ENCODE measurements around the gene ACOX1.

Gene ACOX1

DNA sequence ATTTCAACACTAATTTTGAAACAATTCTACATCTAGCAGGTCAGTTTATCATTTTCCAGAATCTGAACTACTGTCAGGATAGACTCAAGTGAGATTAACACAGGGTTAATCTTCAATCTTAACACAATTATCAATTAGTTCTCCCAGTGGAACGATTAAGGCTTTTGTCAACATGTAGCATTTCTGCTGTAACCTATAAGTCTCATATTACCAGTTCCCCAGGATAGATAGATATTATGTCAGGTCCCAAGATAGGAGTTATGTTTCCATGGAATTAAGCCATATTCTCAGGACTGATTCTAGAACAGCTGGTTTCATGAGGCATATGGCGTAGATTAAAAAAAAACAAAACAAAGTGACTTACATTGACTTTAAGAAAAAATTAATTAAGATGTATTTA lies 33.8 kb downstream of the ACOX1 start:
- peaks cover 69% of the 10 kb centered on the region for H3K36me3 Mint-ChIP-seq (ENCODE audit: low read depth)
- peaks cover 13% of the 10 kb centered on the region for H3K4me1 Mint-ChIP-seq (ENCODE audit: low read depth)
- no peak overlapping the region for H3K27ac Mint-ChIP-seq
- no peaks in the 10 kb centered on the region for H3K9me3 Mint-ChIP-seq
- no peak overlapping the region for H3K4me3 Mint-ChIP-seq
- no peaks in the 10 kb centered on the region for H3K27me3 Mint-ChIP-seq
- intact Hi-C loops (cut with micrococcal nuclease), result no loop called here

DNA sequence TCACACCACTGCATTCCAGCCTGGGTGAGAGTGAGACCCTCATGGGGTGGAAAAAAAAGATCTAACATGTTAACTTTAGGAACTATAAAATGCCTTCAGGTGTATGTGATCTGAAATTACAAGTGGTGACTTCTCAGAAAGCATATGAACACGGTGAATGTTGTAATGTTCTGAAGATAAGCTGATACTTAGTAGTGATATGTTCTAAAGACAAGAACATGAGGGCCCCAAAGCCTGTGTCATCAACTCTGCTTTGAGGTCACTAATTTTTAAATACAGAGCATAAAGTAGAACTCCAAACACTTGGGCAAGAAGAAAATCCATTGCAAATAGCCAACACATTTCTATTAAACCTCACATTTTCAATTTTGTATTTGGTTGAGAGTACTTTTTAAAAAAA lies 35.5 kb downstream of the ACOX1 start:
- no peaks in the 10 kb centered on the region for H3K9me3 Mint-ChIP-seq
- H3K4me3 Mint-ChIP-seq, result no peak overlapping the region
- peaks cover 16% of the 10 kb centered on the region for H3K4me1 Mint-ChIP-seq (ENCODE audit: low read depth)
- H3K27me3 Mint-ChIP-seq, result no peaks in the 10 kb centered on the region
- peaks cover 52% of the 10 kb centered on the region for H3K36me3 Mint-ChIP-seq (ENCODE audit: low read depth)
- intact Hi-C loops (cut with micrococcal nuclease), result no loop called here
- no peak overlapping the region for H3K27ac Mint-ChIP-seq

DNA sequence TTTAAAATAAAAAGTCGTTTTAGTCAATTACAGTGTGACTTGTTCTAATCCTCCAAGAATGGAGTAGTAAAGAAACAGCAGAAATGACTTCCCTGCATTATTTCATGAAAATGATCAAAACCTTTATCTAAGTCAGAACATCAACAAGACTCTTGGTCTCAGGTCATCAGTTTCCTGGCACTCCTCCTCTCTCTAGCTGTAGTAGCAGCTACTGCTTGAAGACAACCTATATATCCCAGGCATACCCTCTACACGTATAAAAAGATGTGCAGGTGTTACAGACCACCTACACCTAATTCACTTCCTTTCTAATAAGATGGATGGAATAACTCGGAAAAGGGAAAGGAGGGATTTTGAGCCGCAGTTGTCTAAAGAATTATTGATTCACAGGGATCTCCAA lies 36.5 kb downstream of the ACOX1 start:
- Mint-ChIP-seq H3K36me3 (ENCODE audit: low read depth) (peaks cover 42% of the 10 kb centered on the region), H3K4me3 (no peak overlapping the region), H3K4me1 (ENCODE audit: low read depth) (peaks cover 16% of the 10 kb centered on the region), H3K9me3 (no peaks in the 10 kb centered on the region), H3K27me3 (no peaks in the 10 kb centered on the region), H3K27ac (no peak overlapping the region)
- intact Hi-C loops (cut with micrococcal nuclease), result no loop called here

DNA sequence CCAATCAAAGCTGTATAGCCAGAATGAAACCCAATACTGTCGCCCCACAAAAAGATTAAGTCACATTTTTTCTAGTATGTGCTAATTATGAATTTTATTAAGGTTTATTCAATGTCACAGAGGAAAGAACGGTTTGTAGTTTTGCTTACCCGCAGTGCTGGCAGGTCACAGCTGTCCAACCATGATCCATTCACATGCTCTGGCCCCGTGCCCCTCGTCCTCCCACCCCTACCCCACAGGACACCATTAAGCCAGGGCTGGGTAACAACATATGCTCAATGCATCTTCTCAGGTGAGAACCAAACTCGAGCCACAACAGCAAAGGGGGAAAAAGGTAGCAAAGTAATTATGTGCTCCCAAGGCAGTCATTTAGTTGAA lies 37.5 kb downstream of the ACOX1 start:
- Mint-ChIP-seq H3K4me1 (ENCODE audit: low read depth) (peaks cover 16% of the 10 kb centered on the region), H3K27ac (peak overlapping the region; percentile 80), H3K9me3 (no peaks in the 10 kb centered on the region), H3K36me3 (ENCODE audit: low read depth) (peaks cover 31% of the 10 kb centered on the region), H3K27me3 (peaks cover 2% of the 10 kb centered on the region), H3K4me3 (peak overlapping the region; percentile 78)
- intact Hi-C loops (cut with micrococcal nuclease), result loop anchor here (1.0 kb wide), 2 partner anchors 36 to 38 kb away; partner anchors contain the start of genes ACOX1 and TEN1

DNA sequence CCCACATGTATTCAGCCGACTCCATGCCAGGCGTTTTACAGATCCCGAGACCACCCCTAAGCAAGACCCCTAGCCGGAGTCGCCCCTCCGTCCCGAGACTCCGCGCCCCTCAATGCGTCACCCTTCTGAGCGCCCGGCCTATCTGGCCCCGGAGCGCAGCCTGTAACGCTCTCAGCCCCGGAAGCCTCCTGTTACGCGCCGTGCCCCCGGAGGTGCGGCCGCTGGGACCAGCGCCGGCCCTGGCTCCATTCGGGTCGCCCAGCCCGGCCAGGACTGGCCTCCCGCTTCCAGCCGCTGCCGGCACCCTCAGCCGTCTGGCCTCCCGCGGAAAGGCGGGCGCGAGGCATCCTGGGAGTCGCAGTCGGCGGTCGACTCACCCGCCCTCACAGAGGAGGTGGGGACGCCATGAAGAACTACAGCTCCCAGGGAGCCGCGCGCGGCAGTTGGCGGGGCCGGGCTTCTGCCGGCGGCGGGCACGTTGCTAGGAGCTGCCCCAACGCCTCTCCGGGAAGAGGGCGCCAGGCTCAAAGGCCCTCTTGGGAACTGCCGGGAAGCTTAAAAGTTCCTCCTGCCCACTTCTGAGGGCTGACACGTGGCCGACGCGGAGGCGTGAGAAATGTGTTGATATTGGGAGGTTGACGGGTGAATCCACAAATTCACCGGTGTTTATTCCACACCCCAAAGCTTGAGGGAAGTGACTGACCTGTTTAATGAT lies 38.1 kb downstream of the ACOX1 start, which contains the start of gene FBF1:
TSS of gene FBF1 (minus strand) at position 316 of the 715 bp plus-strand sequence. CDS start 2,893 bp downstream, outside the sequence.
- H3K4me1 Mint-ChIP-seq (ENCODE audit: low read depth), result peaks cover 16% of the 10 kb centered on the region

DNA sequence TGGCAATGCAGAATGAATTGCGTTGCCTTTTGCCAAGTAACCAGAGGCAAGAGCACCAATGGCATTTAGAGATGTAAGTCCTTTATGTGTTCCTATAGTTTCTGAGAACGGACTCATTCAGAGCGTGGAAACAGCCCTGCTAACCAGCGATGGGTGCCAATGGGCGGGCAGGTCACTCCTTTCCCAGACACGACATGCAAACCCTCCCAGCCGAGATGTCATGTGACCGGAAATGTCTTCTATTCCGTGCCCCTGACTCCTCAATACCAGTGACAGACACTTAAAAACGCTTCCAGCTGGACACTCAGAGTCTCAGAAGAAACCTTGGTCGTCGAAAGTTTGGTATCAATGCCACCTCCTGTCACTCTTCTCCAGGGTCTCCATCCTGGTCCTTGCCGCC lies 41.3 kb downstream of the ACOX1 start:
- H3K9me3 Mint-ChIP-seq, result no peaks in the 10 kb centered on the region
- peaks cover 7% of the 10 kb centered on the region for H3K36me3 Mint-ChIP-seq (ENCODE audit: low read depth)
- H3K27me3 Mint-ChIP-seq, result peaks cover 2% of the 10 kb centered on the region
- intact Hi-C loops (cut with micrococcal nuclease), result no loop called here
- H3K4me1 Mint-ChIP-seq (ENCODE audit: low read depth), result peaks cover 16% of the 10 kb centered on the region
- no peak overlapping the region for H3K4me3 Mint-ChIP-seq
- H3K27ac Mint-ChIP-seq, result no peak overlapping the region

More for the DNA sequence above, 38.1 kb downstream of the ACOX1 start, which contains the start of gene FBF1:
- H3K9me3 Mint-ChIP-seq, result no peaks in the 10 kb centered on the region
- peak within 1 kb of the TSS; percentile 78 for H3K4me3 Mint-ChIP-seq
- intact Hi-C loops (cut with micrococcal nuclease), result loop anchor here (1.0 kb wide), 2 partner anchors 36 to 38 kb away; partner anchors contain the start of genes ACOX1 and TEN1
- H3K27me3 Mint-ChIP-seq, result peaks cover 2% of the 10 kb centered on the region
- H3K36me3 Mint-ChIP-seq (ENCODE audit: low read depth), result peaks cover 26% of the 10 kb centered on the region
- H3K27ac Mint-ChIP-seq, result peak within 1 kb of the TSS; percentile 80

DNA sequence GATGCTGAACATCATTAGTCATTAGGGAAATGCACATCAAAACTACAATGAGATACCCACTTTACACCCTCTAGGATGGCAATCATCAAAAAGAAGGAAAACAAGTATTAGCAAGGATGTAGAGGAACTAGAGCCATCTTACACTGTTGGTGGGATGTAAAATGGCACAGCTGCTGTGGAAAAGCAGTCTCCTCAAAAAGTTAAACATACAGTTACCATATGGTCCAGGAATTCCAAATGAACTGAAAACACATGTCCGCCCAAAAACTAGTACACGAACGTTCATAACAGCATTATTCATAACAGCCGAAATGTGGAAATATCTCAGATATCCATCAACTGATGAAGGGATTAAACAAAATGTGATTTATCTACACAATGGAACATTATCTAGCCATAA lies 45.2 kb downstream of the ACOX1 start:
- peaks cover 2% of the 10 kb centered on the region for H3K27me3 Mint-ChIP-seq
- no peaks in the 10 kb centered on the region for H3K4me1 Mint-ChIP-seq (ENCODE audit: low read depth)
- H3K4me3 Mint-ChIP-seq, result no peak overlapping the region
- no peaks in the 10 kb centered on the region for H3K36me3 Mint-ChIP-seq (ENCODE audit: low read depth)
- no peaks in the 10 kb centered on the region for H3K9me3 Mint-ChIP-seq
- no peak overlapping the region for H3K27ac Mint-ChIP-seq
- intact Hi-C loops (cut with micrococcal nuclease), result no loop called here

DNA sequence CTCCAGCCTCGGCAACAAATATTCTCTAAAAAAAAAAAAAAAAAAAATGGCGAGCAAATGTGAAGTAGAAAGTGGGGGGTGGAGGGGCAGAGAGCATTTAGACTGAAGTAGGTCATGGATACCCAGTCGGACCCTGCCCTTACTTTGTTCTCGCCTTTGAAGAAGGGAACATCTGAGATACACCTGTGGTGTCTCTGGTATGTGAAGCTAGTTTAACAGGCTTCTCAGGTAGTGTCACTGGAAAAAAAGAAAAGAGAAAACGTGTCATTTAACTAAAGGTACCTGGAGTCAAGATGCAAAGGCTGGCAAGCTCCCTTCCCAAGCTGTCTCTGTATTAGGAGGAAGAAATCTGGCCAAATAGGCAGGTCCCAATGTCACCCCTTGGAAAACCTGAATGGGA lies 46.1 kb downstream of the ACOX1 start:
- H3K27ac Mint-ChIP-seq, result no peak overlapping the region
- no peaks in the 10 kb centered on the region for H3K9me3 Mint-ChIP-seq
- H3K4me1 Mint-ChIP-seq (ENCODE audit: low read depth), result peaks cover under 1% of the 10 kb centered on the region
- H3K4me3 Mint-ChIP-seq, result no peak overlapping the region
- no peaks in the 10 kb centered on the region for H3K36me3 Mint-ChIP-seq (ENCODE audit: low read depth)
- peaks cover 2% of the 10 kb centered on the region for H3K27me3 Mint-ChIP-seq
- intact Hi-C loops (cut with micrococcal nuclease), result no loop called here

DNA sequence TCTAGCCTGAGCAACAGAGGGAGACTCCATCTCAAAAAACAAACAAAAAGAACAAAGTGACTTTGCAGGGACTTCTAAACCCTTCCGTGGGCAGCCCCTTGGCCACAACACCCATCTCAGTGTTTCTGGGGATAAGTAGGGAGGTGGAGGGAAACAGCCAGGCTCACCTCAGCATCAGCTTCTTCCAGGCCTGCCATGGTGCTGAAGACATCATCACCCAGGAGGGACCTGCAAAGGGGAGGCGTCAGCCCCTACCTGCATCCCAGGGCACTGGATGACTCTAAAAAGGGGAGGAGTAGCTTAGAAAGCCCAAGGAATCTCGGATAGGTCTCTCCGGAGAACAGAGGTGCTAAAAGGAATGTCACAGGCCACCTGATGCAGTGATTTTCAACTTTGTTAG lies 47.9 kb downstream of the ACOX1 start:
- no peaks in the 10 kb centered on the region for H3K9me3 Mint-ChIP-seq
- peaks cover 14% of the 10 kb centered on the region for H3K4me1 Mint-ChIP-seq (ENCODE audit: low read depth)
- no peaks in the 10 kb centered on the region for H3K27me3 Mint-ChIP-seq
- H3K36me3 Mint-ChIP-seq (ENCODE audit: low read depth), result no peaks in the 10 kb centered on the region
- no peak overlapping the region for H3K27ac Mint-ChIP-seq
- H3K4me3 Mint-ChIP-seq, result no peak overlapping the region
- intact Hi-C loops (cut with micrococcal nuclease), result no loop called here

DNA sequence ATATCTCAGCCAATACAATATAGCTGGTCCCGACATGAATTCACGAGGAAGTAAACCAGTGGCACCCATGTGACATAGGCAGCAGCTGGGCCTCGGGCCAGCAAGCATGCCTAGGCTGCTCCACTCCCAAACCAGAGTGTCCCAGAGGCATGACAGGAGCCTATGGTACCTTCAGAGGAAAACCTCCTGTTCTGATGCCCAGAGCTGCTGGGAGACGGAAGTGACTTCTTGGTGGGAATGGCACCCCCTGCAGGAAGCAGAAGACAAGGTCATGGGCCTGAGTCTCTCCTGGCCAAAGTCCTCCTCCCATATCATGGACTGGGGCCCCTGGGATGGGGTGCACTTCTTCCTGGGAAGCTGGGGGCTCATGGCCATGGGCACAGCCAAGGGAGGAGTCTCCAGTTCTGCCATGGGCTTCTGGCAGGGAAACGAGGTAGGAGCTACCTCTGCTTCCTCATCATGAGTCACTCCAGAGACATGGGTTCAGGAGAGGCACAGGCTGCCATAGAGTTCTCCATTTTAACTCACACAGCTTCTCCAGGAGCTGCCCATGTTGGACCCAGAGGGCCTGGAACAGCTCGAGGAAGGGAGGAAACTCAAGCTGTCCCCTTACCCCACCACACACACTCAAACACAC lies 51.6 kb downstream of the ACOX1 start:
- H3K4me1 Mint-ChIP-seq (ENCODE audit: low read depth), result peaks cover 14% of the 10 kb centered on the region
- H3K36me3 Mint-ChIP-seq (ENCODE audit: low read depth), result no peaks in the 10 kb centered on the region
- no peaks in the 10 kb centered on the region for H3K9me3 Mint-ChIP-seq
- H3K27ac Mint-ChIP-seq, result peak overlapping the region; percentile 30
- H3K27me3 Mint-ChIP-seq, result no peaks in the 10 kb centered on the region
- intact Hi-C loops (cut with micrococcal nuclease), result no loop called here
- no peak overlapping the region for H3K4me3 Mint-ChIP-seq

DNA sequence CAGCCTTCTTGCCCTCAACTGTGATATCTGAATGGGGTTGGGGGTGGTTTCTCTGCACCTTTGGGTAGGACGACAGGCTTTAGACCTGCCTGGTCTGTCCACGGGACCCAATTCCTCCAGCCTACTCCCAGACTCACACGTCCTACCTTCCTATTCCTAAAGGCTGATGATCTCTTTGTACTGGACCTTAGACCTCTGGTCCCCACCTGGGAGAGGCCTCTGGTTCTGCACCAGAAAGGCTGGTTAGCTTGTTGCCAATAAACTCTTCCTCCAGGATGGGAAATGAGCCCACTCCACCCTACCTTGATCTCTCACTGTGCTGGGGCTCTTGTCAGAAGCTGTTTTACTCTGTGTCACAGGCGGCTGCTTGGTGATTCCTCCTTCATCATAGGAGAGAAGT lies 52.5 kb downstream of the ACOX1 start:
- intact Hi-C loops (cut with micrococcal nuclease), result no loop called here
- Mint-ChIP-seq H3K4me1 (ENCODE audit: low read depth) (peaks cover 14% of the 10 kb centered on the region), H3K27ac (peak overlapping the region; percentile 30), H3K36me3 (ENCODE audit: low read depth) (no peaks in the 10 kb centered on the region), H3K27me3 (no peaks in the 10 kb centered on the region), H3K9me3 (no peaks in the 10 kb centered on the region), H3K4me3 (no peak overlapping the region)

DNA sequence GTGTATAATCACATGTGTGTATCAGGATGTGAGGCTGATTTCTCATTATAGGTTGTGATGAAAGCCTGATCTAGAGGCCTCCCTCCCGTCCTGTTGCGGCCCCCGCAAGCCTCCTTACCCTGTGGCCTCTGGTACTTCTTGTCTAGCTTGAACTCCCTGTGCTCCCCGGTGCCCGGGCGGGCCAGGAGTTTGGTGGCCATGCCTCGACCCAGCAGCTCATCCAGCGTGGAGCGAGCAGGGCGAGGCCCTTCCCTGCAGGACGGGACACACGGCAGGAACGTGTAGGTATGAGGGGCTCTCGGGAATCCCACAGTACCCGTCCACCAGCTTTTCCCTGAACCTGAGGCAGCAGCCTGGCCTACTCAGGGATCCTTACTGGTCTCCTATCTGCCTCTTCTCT lies 53.1 kb downstream of the ACOX1 start:
- no peaks in the 10 kb centered on the region for H3K9me3 Mint-ChIP-seq
- no peaks in the 10 kb centered on the region for H3K27me3 Mint-ChIP-seq
- no peak overlapping the region for H3K4me3 Mint-ChIP-seq
- H3K4me1 Mint-ChIP-seq (ENCODE audit: low read depth), result peaks cover 14% of the 10 kb centered on the region
- H3K27ac Mint-ChIP-seq, result no peak overlapping the region
- intact Hi-C loops (cut with micrococcal nuclease), result no loop called here
- H3K36me3 Mint-ChIP-seq (ENCODE audit: low read depth), result no peaks in the 10 kb centered on the region

DNA sequence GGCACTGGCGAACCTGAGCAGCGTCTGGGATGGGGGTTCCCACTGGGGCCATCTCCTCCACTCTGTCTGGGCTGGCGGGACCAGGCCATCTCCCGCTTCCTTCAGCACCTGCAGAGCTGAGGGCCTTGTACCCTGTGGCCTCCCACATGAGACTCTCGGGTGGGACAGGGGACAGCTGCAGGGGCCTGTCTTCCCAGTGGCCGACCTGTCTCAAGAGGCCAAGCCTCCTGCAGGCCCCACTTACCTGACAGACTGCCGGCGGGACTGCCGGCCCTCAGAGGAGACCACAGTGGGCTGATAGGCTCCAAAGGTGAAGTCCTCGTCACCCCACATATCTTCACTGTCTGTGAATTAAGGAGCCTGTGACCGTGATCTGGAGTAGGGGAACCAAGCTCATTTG lies 53.9 kb downstream of the ACOX1 start:
- H3K4me3 Mint-ChIP-seq, result no peak overlapping the region
- no peaks in the 10 kb centered on the region for H3K9me3 Mint-ChIP-seq
- H3K4me1 Mint-ChIP-seq (ENCODE audit: low read depth), result peaks cover 14% of the 10 kb centered on the region
- no peak overlapping the region for H3K27ac Mint-ChIP-seq
- no peaks in the 10 kb centered on the region for H3K36me3 Mint-ChIP-seq (ENCODE audit: low read depth)
- intact Hi-C loops (cut with micrococcal nuclease), result no loop called here
- H3K27me3 Mint-ChIP-seq, result no peaks in the 10 kb centered on the region

DNA sequence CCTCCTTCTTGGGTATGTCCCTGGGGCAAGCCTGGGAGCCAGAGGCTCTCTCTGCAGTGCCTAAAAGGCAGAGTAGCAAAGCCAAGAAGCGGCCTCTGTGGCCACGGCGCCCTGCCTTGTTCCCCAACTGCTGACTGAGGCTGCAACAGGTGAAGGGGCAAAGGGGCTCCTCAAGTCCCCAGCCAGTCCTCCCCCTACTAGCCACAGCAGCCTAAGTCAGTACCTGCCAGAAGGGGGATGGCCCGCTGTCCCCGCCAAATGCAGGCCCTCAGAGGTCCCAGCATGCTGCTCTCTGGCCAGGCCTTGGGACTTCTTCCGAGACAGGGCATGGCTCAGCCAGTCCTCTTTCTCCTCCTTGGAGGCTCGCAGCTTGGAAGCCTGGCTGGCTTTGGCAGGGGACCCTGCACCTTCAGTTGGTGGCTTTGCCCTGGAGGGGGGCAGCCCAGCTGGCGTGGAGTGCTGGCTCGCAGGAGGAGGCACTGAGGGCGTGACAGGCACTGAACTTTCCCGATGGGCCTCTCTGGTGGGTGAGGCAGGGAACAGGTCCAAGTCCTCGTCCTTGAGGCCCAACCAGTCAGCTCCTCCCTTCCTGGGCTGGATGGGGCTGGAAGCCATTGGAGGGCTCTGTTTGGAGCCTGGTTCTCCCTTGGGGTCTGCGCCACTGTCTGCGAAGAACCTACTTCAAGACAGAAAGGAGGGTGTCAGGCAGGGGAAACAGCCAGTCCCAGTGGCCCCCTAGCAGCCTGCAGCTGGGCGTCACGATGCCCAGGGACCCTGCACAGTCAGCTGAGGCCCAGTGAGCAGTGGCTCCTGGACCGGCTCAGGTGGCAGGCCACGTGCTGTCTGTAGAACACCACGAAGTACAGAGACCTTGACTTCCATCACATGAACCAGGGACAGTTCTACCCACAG lies 55.7 kb downstream of the ACOX1 start:
- no peak overlapping the region for H3K27ac Mint-ChIP-seq
- no peaks in the 10 kb centered on the region for H3K36me3 Mint-ChIP-seq (ENCODE audit: low read depth)
- intact Hi-C loops (cut with micrococcal nuclease), result no loop called here
- peaks cover 14% of the 10 kb centered on the region for H3K4me1 Mint-ChIP-seq (ENCODE audit: low read depth)
- no peak overlapping the region for H3K4me3 Mint-ChIP-seq
- no peaks in the 10 kb centered on the region for H3K9me3 Mint-ChIP-seq
- no peaks in the 10 kb centered on the region for H3K27me3 Mint-ChIP-seq

All from dendritic cell treated with granulocyte-macrophage colony-stimulating factor and Interleukin-4, amounts not matched to agents 40 ng/mL and 50 ng/mL, for 4 days (primary cell).